ENCODE data around the gene MYLK3.
A peak's percentile ranks its signal among the peaks of the same experiment; 100 is the strongest.
"Not testable (repeated sequence)": the region's sequence is repeated elsewhere in the genome, so short reads cannot be mapped to it uniquely, and the experiment has no call there.

MYLK3 gene

GRCh38 chr16:46747777-46748651 lies at the start of gene MYLK3:
TSS of gene MYLK3 (minus strand) at chr16:46748344. CDS start at chr16:46748193, 151 bp downstream.
- no peak for DNase-seq (ENCODE audit: low read depth)

- no peak for DNase-seq (ENCODE audit: low read depth)
These were observed 49.4 kb upstream of the MYLK3 start for GRCh38 chr16:46797501-46797900.

- no peak for DNase-seq (ENCODE audit: low read depth)
These were observed 48.7 kb upstream of the MYLK3 start for GRCh38 chr16:46796764-46797269.

GRCh38 chr16:46793841-46794240 lies 45.7 kb upstream of the MYLK3 start:
- DNase-seq (ENCODE audit: low read depth): no peak

GRCh38 chr16:46790599-46791270 lies 42.6 kb upstream of the MYLK3 start:
- DNase-seq (ENCODE audit: low read depth): no peak

- DNase-seq (ENCODE audit: low read depth): peak; percentile 68
These were observed 41.6 kb upstream of the MYLK3 start for GRCh38 chr16:46789499-46790414.

GRCh38 chr16:46788891-46789474 lies 40.8 kb upstream of the MYLK3 start:
- no peak for DNase-seq (ENCODE audit: low read depth)

- DNase-seq (ENCODE audit: low read depth): no peak
These were observed 39.8 kb upstream of the MYLK3 start for GRCh38 chr16:46787909-46788308.

GRCh38 chr16:46785076-46785845 lies 37.1 kb upstream of the MYLK3 start:
- DNase-seq (ENCODE audit: low read depth): no peak

GRCh38 chr16:46784569-46784968 lies 36.4 kb upstream of the MYLK3 start:
- not testable (repeated sequence) for DNase-seq (ENCODE audit: low read depth)

- DNase-seq (ENCODE audit: low read depth): no peak
These were observed 35.7 kb upstream of the MYLK3 start for GRCh38 chr16:46783800-46784199.

GRCh38 chr16:46782320-46782719 lies 34.2 kb upstream of the MYLK3 start:
- no peak for DNase-seq (ENCODE audit: low read depth)

GRCh38 chr16:46777804-46778203 lies 29.7 kb upstream of the MYLK3 start:
- no peak for DNase-seq (ENCODE audit: low read depth)

- DNase-seq (ENCODE audit: low read depth): no peak
These were observed 27.1 kb upstream of the MYLK3 start for GRCh38 chr16:46775214-46775613.

- no peak for DNase-seq (ENCODE audit: low read depth)
These were observed 26.6 kb upstream of the MYLK3 start for GRCh38 chr16:46774743-46775177.

- no peak for DNase-seq (ENCODE audit: low read depth)
These were observed 24.3 kb upstream of the MYLK3 start for GRCh38 chr16:46772463-46772862.

- no peak for DNase-seq (ENCODE audit: low read depth)
These were observed 20.7 kb upstream of the MYLK3 start for GRCh38 chr16:46768809-46769208.

GRCh38 chr16:46765050-46765449 lies 16.9 kb upstream of the MYLK3 start:
- DNase-seq (ENCODE audit: low read depth): no peak

- no peak for DNase-seq (ENCODE audit: low read depth)
These were observed 15.0 kb upstream of the MYLK3 start for GRCh38 chr16:46763147-46763546.

GRCh38 chr16:46762583-46762982 lies 14.4 kb upstream of the MYLK3 start:
- no peak for DNase-seq (ENCODE audit: low read depth)

- no peak for DNase-seq (ENCODE audit: low read depth)
These were observed 11.2 kb upstream of the MYLK3 start for GRCh38 chr16:46759309-46759708.
